GM18517 (cell line): Measurements from ENCODE around the gene SNX22.

Experiments
- ATAC-seq: cut with Tn5 transposase; IDR thresholded peaks from one replicate; pipeline ENCODE4 v1.9.1; 2021; ENCODE audit warnings: mild to moderate bottlenecking, moderate library complexity; ENCODE audit not compliant: unreplicated experiment

SNX22 gene

DNA sequence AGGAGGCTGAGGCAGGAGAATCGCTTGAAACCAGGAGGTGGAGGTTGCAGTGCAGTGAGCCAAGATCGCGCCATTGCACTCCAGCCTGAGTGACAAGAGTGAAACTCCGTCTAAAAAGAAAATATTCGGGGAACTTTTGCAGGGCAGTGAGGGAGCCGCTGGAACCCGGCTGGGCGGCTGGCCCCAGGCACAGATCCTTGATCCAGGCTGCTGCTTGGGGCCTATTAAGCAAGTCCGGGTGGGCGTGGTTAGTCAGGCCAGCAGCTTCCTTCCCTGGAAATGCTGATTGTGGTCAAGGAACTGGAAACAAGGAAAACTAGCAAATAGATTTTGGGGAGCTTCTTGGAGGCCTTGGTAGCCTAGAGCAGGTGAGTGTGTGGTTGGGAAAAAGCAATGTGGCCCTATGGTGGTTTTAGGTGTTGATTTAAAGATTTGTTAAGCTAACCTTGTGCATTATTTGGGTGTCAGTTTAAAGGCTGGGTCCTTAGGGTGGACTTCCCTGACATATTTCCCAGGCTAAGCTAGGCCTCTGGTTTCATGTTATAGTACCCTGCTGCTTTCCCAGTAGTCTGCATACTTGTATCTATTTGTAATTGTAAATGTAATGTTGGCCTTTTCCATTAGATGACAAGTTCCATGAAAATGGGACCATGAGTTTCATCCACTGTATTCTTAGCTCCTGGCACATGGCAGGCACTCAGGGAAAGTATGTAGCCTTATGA lies 17.7 kb upstream of the SNX22 start:
- no peak for ATAC-seq

DNA sequence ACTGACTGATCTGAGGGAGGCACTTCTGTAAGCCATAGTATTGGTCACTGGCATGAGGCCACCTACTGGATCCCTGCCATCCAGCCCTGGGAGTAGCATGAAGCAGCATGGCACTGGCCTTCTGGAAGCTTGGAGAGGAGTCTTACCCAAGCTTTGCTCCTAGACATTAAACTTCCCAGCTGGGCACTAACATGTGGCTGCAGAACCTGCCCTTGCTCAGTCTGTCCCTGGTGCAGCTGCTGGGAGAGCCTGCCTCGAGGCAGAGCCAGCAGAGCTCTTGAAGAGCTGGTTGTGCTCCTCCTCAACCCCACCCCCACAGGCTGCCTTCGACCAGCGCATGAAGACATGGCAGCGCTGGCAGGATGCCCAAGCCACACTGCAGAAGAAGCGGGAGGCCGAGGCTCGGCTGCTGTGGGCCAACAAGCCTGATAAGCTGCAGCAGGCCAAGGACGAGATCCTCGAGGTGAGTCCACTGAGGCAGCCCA lies 17.1 kb upstream of the SNX22 start:
- no peak for ATAC-seq

DNA sequence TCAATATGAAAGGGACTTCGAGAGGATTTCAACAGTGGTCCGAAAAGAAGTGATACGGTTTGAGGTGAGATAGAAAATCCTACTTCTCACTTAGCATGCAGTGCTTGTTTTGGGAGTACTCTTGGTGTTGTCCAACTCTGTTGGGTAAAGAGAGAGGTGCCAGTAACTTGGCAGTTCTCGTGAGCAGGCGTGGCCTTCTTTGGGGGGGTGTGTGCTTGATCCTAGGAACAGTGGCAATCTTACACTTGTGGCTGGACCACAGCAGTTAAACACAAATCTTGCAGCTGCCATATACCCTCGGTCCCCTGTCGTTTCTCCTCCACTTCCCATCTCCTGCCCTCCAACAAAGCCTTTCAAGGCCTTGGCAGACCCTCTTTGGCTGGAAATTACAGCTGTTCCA lies 15.2 kb upstream of the SNX22 start:
- no peak for ATAC-seq

DNA sequence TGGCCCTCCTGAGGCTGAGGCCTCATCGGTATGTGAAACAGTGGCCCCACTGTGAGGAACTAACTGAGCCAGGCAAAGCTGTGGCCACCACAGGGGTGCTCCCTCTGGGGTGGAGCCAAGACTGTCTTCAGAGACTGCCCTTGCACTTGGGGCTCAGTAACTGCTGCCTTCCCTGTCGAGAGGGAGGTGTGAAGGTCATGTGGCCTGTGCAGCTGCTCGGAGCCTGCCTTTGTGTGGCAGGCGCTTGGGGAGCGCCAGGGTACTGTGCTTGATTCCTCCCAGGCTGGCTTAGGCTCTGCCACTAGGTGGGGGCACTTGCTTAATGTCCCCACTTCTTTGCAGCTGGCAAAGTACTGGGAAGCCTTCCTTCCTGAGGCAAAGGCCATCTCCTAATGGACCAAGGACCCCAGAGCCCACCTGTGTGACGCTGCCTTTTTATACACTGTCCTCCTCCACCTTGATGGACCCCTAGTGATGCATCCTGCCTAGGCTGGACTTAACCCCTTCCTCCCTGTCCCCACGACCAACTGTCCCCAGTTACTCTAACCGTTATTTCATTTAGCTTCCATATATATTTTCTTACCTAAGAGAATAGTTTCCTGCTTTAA lies 14.2 kb upstream of the SNX22 start:
- ATAC-seq: no peak

DNA sequence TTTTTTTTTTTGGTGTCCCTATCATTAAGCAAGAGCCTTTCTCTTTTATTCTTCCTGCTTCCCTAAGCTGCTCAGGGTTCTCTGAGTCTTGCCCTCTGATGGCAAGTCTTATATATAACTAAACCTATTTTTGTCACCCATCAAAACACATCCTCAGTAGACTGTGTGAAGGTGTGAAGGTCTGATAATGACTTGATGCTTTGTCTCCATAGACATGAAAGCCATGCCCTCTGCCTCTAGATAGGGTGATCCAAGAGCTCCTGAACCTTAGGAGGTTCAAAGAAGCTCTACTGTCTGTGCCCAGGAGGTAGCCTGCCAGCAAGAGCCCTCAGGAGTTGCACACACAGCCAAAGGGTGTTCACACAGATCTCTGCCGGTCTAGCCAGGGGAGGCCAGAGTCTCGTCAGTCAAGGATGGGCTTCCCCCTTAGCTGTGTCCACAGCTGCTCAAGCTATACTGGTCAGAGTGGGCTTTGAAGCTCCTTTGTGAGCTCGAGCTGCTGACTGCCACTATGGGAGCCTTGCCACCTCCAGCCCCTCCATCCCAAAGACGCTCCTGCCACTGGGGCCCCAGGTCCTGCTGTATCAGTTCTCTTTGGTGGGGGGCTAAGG lies 13.1 kb upstream of the SNX22 start:
- ATAC-seq: no peak

DNA sequence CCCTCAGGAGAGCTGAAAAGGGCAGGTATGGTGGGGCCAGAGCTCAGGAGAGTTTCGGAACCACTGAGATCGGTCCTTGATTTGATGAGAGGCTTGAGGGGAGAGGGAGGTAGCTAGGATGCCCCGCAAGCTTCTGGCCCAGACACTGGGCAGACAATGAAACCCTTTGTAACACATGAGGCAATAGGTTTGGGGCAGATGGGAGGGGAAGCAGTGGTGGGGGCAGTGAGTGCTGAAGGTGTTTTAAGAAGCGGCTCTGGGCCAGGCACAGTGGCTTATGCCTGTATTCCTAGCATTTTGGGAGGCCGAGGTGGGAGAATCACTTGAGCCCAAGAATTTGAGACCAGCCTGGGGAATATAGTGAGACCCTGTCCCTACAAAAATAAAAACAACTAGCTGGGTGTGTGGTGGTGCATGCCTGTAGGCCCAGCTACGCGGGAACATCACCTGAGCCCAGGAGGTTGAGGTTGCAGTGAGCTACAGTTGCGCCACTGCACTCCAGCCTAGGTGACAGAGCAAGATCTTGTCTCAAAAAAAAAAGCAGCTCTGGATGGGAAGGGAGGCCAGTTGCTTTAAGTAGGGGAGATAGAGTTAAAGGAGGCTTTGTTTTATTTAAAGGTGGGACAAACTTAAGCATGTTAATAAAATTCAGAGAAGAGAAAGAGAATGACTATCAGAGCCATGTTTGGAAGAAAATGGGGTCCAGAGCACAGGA lies 9.6 kb upstream of the SNX22 start:
- no peak for ATAC-seq

DNA sequence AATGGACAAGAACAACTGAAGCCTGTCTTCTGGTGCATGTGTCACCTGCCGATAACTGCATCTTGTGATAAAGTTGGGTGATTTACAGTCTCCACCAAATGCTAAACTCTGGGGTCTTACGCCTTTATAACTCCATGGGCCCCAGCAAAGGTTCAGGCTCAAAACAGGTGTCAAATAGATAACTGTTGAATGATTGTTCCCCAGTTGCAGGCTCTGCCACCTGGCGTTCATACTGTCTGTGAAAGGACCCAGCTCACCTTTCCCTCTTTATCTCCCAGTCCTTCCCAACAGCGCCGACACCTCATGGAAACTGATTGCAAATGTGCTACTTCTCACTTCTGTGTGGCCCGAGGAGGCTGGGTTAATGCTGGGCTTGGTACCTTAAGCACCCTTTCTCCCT lies 8.3 kb upstream of the SNX22 start:
- ATAC-seq: no peak

DNA sequence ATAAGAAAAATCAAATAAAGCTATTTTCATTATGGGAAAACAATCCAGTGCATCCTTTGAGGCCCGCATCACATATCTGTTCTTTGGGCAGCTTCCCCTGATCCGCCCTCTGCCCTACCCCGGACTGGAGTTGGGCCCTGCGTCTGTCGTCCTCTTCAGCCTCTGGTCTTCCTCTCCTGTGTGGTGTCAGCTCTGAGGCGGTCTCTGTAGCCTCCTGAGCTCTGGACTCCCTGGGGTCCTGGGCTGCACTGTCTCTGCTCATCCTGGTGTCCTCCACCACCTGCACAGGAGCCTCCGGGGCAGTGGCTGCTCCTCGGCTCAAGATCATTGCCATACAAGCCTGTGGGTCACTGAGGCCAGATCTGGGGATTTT lies 7.4 kb upstream of the SNX22 start:
- ATAC-seq: no peak

DNA sequence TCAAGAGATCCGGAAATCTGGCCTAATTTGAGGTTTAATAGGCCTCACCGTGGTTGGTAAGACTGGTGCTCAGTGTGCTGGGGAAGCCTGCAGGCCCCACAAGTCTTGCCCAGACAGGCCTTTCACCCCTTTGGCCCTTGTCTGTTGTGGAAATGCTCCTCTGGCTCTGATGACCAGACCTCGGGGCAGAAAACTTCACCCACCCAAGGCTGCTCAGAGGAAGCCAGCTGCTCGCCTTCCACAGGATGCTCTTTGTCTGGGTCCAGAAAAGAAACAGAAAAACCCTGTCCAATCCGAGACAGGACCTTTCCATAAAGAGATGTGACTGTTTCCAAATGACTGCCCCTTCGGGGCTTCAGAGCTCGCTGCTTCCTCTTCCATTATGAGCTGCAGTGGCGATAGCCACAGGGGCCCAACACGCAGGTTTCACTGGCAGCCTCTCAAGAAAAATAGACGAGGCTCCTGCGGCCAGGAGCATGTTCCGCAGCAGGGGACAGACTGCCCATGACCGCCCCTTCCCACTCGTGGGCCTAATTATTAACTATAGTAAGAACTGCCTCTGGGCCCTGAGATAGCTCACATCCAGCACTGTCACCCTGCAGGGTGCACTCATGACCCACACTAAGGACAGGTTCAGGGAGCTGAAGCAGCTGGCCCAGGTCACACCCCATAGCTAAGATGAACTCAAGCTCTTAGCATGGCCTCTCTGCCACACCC lies 6.8 kb upstream of the SNX22 start:
- ATAC-seq: peak; percentile 59

DNA sequence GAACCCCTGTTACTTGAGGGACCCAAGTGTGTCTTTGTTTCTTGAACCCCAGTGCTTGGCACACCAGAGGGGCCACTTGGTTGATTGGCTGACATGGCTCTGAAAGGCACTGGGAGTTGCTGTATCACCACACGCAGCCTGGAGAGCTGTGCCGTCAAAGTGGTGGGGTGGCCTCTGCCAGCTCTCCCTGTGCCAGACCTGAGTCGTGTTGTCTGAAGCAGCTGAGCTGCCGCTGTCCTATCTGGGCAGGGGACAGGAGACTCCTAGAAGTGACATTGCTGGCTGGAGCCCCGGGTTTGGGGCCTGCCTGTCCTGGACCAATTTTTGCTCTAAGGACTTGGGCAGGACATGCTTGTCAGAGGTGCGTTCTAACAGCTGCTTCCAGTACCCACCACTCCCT lies 5.5 kb upstream of the SNX22 start:
- ATAC-seq: no peak

DNA sequence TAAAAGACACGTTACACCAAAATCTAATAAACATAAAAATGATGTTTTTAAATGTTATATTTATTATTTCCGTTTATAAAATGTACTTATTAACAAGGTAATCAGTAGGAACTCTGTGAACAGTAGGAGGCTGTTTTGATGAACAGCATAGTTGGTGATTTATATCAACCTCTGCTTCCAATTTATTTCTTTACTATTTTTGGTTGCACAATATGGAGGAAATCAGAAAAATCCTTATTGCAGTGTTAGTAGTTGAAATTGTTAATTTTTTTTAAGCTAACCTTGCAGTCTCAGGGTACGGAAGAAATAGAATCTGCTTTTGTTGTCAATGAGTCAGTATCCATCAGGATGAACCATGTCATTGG lies 5.0 kb upstream of the SNX22 start:
- ATAC-seq: no peak

DNA sequence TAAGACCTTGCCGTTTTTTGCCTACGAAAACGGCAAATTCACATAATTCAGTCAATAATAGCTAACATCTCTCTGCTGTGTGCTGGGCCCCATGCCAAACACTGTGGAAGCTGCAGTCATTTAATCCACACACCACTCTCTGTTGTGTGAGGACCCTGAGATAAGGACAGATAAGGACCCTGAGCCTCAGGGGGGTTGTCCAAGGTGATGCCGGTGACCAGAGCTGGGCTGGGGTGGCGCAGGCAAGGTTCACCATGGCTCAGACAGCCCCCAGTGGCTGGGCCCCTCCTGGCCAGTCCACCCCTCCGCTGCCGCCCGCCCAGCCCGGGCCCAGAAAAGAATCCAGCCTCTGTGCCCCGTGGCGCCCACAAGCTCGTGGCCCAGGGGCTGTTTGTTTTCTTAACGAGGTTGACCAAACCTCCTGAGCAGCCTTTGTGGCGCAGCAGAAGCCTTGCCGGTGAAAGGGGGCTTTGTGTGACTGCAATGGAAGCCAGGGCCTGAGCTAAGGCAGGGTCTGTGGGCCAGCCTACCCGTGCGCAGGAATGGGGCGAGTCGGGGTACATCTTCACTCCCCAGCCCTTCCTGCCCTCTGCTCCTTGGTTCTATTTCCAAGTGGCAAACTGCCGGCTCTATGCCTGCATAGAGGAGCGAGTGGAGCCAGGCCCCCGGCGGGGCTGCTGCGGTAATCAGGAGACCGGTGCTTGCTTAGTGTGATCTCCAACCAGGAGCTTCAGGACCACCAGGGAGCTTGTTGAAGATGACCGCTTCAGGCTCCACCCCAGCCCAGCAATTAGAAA lies 4.4 kb upstream of the SNX22 start:
- ATAC-seq: no peak

DNA sequence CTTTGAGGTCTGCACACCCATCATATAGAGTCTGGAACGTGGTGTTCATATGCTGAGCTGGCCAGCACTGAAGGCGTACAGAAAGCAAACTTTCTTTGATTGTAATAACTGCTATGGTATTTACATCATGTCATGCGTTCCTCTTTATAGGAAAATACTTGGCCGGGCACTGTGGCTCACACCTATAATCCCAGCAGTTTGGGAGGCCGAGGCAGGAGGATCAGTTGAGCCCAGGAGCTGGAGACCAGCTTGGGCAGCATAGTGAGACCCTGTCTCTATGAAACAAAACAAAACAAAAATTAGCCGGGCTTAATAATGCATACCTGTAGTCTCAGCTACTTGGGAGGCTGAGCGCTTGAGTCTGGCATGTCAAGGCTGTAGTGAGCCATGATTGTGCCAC lies 3.4 kb upstream of the SNX22 start:
- no peak for ATAC-seq

DNA sequence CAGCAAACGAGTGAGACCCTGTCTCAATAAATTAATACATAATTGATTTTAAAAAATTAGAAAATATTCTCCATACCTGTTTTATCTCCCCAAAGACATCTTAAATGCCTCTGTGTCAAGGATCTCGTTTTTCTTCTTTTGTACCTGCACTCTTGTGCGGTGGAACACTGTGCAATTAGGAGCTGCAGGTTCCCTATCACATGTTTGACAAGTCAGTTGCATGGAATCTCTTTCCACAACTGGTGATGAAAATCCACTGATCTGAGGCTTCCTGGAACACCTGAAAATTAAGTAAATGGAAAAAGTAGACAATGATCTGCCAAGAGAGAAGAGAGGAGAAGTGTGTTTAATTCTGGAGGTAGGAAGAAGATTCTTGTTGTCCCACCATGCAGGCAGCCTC lies 3.0 kb upstream of the SNX22 start:
- no peak for ATAC-seq

DNA sequence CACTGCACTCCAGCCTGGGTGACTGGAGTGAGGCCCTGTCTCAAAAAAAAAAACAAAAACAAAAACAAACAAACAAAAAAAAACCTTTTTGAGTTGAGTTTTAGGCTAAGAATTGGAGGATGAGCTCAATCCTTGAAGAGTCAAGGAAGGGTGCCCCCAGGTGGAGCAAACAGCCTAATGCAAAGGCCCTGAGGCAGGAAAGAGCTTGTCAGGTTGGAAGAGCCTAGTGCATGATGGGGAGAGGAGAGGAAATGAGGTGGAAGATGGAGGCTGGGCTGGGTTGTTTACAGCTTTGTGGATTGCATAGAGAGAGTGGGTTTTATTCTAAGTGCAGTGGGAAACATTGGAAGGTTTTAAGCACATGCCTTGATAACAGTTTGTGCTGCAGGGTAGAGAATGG lies 2.1 kb upstream of the SNX22 start:
- ATAC-seq: no peak

DNA sequence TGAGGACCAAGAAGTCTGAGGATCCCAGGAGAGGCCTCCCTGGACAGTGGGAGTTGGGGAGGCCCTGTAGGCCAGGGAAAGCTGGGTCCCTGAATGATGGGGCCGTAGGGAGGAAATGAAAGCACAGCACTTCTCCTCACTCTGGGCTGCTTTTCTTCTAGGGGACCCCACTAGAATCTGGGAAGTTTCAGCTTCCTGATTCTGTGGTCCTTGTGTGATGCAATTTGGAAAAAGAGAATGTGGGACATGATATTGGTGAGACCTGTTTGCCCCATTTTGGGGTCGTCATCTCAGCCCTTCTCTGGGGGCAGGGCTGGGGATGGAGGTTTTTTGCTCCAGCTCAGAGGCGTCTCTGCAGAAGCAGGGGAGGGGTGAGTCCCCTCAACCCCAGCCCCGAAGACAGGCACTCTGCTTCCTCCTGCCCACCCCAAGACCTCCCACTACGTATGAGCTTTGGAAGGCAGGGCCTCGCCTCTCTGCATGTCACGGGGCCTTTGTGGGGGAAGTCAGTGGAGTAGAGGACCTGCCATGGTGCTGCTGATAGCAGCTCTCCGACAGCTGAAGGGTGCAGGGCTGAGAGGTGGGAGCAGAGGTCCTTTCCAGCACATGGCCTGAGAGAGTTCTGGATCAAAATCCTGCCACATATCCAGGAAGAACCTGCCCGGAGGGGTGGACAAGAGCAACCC lies 1.5 kb upstream of the SNX22 start:
- no peak for ATAC-seq

DNA sequence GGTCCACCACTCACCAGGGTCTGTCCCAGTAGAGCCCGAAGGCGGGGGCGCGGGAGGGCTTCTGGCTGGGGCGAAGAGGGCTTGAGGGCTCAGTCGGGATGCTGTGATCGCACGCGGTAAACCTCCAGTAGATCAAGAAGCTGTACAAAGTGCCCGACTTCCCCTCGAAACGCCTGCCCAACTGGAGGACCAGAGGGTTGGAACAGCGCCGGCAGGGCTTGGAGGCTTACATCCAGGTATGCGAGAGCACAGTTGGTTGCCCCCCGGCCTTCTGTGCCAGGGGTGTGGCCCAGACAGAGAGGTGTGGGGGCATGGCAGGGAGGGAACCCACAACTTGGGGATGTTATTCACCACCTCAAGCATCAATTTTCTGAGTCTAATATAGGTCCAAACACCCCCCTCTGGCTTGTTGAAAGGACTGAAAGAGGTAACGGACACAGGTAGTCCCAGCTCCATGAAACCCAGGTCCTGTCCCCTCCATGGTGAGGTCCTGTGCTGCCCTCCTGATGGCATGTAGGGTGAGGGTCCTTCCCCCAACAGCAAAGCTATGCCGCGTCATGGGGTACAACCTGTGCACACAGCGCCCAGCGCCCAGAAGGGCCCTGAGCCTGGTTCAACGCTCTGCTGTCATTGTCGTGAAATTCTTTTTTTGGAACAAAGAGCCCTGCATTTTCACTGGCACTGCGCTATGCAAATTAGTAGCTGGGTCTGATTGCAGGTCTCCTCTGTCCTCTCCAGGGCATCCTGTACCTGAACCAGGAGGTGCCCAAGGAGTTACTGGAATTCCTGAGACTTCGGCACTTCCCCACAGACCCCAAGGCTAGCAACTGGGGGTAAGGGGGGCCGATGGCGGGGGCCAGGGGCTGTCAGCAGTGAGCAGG lies 1.2 kb downstream of the SNX22 start:
- peak; percentile 10 for ATAC-seq

DNA sequence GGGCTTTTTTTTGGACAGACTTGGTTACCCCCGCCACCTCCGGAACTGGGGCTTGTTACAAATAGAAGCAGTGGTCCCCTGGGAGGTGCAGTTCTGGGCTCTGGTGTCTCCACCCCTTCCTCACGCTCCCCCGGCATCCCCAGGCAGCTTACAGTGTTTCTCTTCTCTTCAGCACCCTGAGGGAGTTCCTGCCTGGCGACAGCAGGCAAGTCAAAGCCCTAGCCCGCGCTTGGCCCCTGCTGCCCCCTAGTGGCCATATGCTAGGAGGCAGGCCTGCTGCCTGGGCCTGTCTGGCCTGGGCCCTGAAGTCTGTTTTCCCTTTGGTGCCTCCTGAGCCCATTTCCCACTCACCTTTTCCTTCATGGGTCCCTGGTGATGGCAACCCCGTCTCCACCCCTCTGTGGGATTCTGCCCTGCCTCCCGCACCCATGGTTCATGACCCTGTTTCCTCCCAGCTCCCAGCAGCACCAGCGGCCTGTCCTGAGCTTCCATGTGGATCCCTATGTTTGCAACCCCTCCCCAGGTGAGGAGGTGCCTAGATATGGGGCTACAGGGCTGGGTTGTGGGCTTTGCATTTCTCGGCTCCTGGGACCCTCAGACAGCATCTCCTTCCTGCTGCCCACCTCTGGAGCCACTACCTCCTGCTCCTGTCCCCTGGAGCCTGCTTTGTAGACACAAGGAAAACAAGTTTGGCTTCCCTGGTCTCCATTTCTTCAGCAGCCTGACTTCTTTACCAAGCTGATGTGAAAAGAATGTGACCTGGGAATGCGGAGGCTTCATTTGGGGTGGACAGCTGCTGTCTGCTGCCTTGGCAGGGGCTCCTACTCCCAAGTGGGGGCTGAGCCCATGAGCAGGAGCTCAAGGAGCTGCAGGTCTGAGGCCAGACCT lies 2.2 kb downstream of the SNX22 start:
- ATAC-seq: peak; percentile 49
